ENCODE data around the gene MOB1A.
A peak's percentile ranks its signal among the peaks of the same experiment; 100 is the strongest.
"Not testable (repeated sequence)": the region's sequence is repeated elsewhere in the genome, so short reads cannot be mapped to it uniquely, and the experiment has no call there.

MOB1A gene

GRCh38 chr2:74198461-74199274 is 20.0 kb upstream of the MOB1A start, which contains the start of gene MTHFD2:
Gene MTHFD2 (plus strand): TSS chr2:74198615. CDS start chr2:74198642, 27 bp downstream.
- peak; percentile 25 for DNase-seq

- DNase-seq, result peak; percentile 96
These were observed 19.4 kb upstream of the MOB1A start for GRCh38 chr2:74198023-74198460.

GRCh38 chr2:74197049-74197448 is 18.4 kb upstream of the MOB1A start:
- no peak for DNase-seq

GRCh38 chr2:74194799-74195198 is 16.1 kb upstream of the MOB1A start:
- DNase-seq, result no peak

GRCh38 chr2:74191596-74192380 is 13.1 kb upstream of the MOB1A start:
- no peak for DNase-seq

DNA sequence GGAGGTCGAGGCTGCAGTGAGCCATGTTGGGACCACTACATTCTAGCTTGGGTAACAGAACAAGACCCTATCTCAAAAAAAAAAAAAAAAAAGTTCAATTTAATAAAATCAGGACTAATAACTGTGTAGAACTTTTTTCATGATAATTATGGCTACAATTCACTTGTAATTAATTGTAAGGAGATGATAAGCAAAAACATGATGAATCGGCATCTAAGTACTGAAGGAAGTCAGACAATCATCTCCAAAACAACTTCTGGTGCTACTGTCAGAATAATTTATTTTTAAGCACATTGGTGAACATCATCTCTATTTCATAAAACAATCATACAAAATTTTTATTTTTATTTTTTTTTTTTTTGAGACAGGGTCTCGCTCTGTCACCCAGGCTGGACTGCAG is 10.0 kb upstream of the MOB1A start:
- DNase-seq, result no peak

DNA sequence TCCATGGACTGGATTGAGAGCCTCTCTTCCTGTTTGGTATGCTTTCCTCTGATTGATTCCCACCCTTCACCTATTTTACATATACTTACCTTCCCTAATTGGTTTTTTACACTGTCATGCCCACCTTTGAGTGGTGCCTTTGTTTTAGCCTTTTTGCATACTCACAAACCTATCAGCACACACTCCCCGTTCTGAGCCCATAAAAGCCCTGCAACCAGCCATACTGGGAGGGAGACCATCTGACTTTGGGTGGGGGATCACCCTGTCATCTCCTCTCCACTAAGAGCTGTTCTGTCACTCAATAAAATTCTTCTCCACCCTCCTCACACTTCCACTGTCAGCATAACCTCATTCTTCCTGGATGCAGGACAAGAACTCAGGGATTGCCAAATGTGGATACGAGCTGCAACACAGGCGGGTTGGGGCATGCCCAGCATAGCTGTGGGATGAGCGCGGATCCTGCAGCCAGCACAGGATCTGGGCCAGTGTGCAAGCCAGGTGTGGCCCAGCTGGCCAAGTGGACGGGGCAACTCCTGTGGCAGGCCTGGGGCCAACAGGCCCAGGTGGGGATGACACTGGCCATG is 9.4 kb upstream of the MOB1A start:
- no peak for DNase-seq

GRCh38 chr2:74186706-74187105 is 8.0 kb upstream of the MOB1A start:
- not testable (repeated sequence) for DNase-seq

DNA sequence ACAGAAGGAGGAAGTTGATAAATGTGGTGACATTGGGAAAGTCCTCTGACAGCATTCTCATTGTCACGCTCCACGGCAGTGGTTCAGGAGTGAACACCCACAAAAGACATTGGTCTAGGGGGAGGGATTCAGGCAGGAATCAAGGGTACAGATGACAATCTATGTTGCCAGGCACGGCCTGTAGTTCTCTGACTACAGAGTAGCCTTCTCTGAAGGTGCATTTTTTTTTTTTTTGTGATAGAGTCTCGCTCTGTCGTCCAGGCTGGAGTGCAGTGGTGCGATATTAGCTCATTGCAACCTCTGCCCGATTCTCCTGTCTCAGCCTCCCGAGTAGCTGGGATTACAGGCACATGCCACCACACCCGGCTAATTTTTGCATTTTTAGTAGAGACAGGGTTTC is 7.4 kb upstream of the MOB1A start:
- no peak for DNase-seq

DNA sequence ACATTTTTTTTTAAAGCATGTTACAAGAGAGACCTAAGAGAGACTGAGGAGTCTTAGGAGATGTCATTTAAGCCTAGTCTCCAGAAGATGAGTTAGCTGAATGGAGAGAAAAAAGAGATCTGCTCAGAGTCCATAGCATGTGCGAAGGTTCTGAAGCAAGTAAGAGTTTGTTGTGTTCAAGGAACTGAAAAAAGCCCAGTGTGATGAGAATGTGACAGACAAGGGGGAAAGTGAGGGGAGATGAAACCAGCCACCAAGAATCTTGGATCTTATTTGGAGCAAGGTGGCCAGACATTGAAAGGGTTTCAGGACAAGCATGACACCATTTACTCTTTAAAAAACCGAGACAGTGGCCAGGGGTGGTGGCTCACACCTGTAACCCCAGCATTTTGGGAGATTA is 5.2 kb upstream of the MOB1A start:
- DNase-seq, result no peak

DNA sequence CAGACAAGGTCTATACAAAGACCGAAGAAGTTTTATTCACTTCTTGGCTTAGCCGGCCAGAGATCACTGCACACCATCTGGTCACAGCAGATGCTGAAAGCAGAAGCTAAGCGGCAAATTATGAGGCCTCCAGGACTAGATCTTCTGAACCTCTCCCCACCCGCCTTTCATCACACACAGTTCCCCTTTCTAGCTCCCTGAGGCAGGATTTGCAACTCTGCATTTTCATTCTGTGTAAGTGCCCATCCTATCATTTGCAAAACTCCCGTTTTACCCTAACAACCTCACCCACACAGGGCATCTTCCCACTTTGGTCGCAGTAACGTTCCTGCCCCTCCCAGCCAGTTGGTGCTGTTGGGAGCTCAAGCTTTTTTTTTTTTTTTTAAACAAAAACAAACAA is 3.1 kb upstream of the MOB1A start:
- DNase-seq, result no peak

GRCh38 chr2:74179063-74179865 is 585 bp upstream of the MOB1A start:
- no peak for DNase-seq

- no peak for DNase-seq
These were observed 983 bp downstream of the MOB1A start for GRCh38 chr2:74177696-74178095.

- no peak for DNase-seq
These were observed 3.8 kb downstream of the MOB1A start for GRCh38 chr2:74174909-74175308.

DNA sequence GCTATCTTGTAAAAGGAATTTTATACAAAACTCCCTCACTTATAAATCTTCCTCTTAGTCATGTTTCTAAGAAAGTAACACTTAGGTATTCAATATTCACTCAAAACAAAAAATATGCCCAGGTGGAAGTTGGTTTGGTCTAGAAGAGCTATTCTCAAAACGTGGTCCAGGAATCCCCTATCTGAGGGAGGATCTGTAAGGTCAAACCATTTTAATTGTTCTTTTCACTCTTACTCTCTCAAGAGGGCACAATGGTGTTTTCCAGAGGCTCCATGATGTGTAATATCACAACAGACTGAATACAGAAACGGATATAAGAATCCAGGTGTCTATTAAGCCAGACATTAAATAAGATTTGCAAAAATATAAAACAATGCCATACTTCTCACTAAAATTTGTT is 9.9 kb downstream of the MOB1A start:
- DNase-seq, result no peak

DNA sequence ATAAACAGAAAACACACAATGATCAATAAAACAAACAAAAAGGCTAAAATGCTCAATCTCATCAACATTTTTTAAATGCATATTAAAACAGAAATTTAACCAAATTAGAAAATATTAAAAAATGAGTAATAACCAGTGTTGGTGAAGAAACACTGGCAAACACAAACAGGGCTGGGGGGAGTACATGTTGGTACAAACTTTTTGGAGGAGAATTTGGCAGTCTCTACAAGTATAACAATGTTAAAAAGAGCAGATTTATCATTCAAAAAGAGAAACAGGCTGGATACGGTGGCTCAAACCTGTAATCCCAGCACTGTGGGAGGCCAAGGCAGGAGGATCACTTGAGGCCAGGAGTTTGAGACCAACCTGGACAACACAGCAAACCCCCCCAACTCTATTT is 13.9 kb downstream of the MOB1A start:
- no peak for DNase-seq

- DNase-seq, result no peak
These were observed 15.7 kb downstream of the MOB1A start for GRCh38 chr2:74162951-74163350.

DNA sequence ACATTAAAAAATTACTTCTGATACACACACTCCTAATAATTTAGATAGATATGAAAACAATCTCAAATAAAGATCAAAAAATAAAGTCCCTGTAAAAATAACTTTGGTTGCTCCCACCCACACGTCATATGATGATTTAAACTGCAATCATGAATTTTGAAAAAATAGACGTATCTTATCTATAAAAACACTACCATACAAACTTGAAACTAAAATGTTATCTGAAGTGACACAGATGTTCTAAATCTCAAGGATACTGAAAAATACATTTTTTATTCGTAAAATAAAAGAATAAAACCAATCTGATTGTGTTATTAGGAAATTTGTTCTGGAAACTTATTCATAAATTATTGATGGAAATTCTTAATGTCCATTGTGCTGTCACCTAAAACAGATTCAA is 22.8 kb downstream of the MOB1A start:
- no peak for DNase-seq

- no peak for DNase-seq
These were observed 25.7 kb downstream of the MOB1A start for GRCh38 chr2:74152954-74153353.

GRCh38 chr2:74149570-74150319 is 28.9 kb downstream of the MOB1A start:
- DNase-seq, result no peak

GRCh38 chr2:74149247-74149525 is 29.5 kb downstream of the MOB1A start:
- no peak for DNase-seq

- DNase-seq, result no peak
These were observed 30.0 kb downstream of the MOB1A start for GRCh38 chr2:74148457-74149246.

All from NCI-H1436 treated with DMSO at 0.1 percent for 48 hours (cell line).